ENCODE data around the gene CSNK1A1.
"Not testable (repeated sequence)": the region's sequence is repeated elsewhere in the genome, so short reads cannot be mapped to it uniquely, and the experiment has no call there.

The CSNK1A1 gene

DNA sequence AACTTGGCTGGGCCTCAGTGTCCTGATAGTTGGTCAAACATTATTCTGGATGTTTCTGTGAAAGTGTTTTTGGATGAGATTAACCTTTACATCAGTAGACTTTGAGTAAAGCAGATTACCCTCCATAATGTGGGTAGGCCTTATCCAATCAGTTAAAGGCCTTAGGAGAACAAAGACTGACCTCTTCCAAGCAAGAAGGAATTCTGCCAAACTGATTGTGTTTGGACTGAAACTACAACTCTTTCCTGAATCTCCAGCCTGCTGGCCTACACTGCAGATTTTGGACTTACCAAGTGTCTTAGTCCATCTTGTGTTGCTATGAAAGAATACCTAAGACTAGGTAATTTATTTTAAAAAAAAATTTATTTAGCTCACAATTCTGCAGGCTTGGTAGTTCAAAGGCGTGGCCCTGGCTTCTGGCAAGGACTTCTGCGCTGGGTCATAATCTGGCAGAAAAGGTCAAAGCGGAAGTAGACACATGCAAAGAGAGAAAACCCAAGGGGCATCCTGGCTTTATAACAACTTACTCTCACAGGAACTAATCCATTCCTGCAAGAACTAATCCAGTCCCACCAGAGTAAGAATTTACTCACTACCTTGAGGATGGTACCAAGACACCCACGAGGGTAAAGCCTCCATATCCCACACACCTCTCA lies 21.5 kb upstream of the CSNK1A1 start:
- DNase-seq (ENCODE audit: low read depth in 1 of 2, low spot score in 1 of 2): no peak

GRCh38 chr5:149572170-149572569 lies 20.9 kb upstream of the CSNK1A1 start:
- DNase-seq (ENCODE audit: low read depth in 1 of 2, low spot score in 1 of 2): no peak

GRCh38 chr5:149567226-149567625 lies 16.0 kb upstream of the CSNK1A1 start:
- DNase-seq (ENCODE audit: low read depth in 1 of 2, low spot score in 1 of 2): no peak

GRCh38 chr5:149564542-149565140 lies 13.4 kb upstream of the CSNK1A1 start:
- peak in 1 of 2 donors; percentile 41 for DNase-seq (ENCODE audit: low read depth in 1 of 2, low spot score in 1 of 2)

DNA sequence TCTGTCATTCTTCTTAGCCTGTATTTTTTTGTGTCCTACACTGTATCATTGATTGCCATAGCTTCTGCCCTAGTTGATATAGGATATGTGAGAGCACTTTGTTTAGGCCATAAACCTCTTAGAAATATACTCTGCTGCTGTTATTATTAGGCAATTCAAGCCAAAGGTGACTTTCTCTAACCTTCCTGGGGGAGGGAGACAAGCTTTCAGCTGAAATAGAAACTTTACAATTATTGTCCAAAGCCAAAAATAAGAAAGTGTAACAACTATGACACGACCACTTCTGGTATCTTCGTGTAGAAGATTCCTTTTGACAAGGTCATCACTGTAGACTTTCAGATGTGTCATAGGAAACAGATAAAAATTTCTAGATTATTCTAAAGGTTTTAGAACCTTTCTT lies 12.2 kb upstream of the CSNK1A1 start:
- DNase-seq (ENCODE audit: low read depth in 1 of 2, low spot score in 1 of 2): no peak

GRCh38 chr5:149561848-149562247 lies 10.6 kb upstream of the CSNK1A1 start:
- DNase-seq (ENCODE audit: low read depth in 1 of 2, low spot score in 1 of 2): peak in 1 of 2 donors; percentile 27

GRCh38 chr5:149559706-149560105 lies 8.5 kb upstream of the CSNK1A1 start:
- DNase-seq (ENCODE audit: low read depth in 1 of 2, low spot score in 1 of 2): no peak

DNA sequence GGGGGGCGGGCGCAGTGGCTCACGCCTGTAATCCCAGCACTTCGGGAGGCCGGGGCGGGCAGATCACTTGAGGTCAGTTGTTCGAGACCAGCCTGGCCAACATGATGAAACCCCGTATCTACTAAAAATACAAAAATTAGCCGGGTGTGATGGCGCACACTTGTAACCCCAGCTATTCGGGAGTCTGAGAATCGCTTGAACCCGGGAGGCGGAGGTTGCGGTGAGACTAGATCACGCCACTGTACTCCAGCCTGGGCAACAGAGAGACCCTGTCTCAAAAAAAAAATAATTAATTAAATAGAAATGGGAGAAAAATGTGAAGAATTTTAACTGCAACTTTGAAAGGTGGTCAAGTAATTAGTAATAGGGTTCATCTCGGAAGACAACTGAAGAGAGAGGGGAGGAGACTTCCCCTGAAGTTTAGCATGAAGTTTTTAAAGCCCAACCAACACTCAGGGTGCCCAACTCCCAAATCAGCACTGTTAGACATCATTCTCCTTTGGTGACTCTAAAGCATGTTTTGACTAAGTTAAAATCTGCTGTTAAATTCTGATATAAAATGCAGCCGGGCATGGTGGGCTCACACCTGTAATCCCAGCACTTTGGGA lies 1.4 kb upstream of the CSNK1A1 start:
- DNase-seq (ENCODE audit: low read depth in 1 of 2, low spot score in 1 of 2): no peak

DNA sequence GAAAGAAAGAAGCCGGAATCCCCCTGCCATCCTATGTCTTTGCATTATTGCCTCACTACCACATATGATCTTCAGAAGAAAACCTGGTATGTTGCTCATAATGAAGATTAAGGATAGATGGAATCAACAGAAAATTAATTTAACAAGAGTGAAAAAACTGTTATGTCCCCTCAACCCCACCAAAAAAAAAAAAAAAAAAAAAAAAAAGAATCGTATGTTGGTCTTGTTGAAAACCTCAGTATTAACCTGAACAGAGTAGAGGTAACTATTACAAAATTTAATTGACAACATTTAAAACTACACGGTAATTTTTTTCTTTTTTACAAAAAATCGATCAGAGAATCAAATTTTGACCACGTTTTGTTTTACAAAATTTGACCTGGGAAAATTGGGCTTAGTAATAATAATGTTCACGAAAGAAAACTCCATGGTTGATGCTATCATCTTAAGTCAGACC lies 827 bp upstream of the CSNK1A1 start:
- no peak for DNase-seq (ENCODE audit: low read depth in 1 of 2, low spot score in 1 of 2)

DNA sequence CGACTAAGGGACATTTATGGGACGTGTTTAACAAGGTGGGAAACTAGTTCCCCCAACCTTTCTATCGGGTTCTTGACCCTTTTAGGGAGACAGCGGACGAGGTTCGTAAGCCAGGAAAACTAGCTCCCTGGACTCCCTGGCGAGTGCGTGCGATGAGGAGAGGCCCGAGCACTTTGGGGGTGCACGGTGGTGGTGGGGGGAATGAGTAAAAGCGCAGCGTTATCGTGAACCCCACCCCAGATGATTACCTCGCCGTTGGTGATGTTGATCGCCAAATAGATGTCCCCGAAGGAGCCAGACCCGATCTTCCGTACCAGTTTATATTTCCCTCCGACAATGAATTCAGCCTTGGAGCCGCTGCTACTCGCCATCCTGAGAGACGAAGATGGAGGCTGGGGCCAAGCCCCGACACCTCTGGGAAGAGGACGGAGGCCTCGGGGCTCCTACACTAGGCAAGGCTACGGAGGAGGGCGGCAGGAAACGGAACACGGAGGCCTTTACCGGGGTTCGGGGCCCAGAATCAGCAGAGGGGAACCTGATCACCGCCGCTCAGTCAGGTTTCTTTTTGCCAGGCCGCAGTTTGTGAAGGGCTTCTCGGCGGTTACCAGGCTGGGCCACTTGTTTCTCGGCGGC lies 529 bp downstream of the CSNK1A1 start:
- DNase-seq (ENCODE audit: low read depth in 1 of 2, low spot score in 1 of 2): peak in 1 of 2 donors; percentile 11

GRCh38 chr5:149550268-149550583 lies 1.0 kb downstream of the CSNK1A1 start:
- DNase-seq (ENCODE audit: low read depth in 1 of 2, low spot score in 1 of 2): peak in 1 of 2 donors; percentile 14

DNA sequence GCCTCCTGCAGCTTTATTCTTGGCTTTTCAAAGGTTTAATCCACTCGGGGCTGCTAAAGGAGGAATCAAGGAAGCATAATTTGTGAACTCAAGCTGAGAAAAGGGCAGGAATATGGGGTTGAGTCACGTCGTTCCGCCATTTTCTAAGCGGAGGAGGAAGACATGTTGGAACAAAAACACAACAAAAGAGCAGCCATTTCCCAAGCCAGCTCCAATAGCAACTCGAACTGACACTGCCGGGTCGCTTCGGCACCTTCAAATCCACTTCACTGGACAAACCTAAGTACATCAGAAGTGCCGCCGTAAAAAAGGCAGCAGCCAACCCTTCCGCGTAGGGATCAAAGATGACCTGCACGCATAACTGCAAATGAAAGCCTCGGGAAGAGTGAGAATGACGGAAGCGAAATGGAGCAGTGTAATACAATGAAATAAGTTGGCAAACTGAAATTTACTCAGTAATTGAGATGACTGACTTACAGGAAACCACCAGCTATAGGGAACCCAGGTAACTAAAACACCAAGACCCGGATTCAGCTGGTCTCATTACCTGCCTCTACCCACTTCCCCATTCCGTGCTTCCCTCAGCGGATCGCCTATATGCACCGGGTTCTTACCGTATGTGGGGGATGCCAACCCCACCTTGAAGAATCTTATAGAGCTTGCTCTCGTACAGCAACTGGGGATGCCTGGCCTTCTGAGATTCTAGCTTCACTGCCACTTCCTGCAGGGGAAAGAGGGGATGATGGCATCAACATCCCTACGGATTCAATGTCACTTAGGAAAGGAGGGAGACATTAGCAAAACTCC lies 1.6 kb downstream of the CSNK1A1 start:
- peak in 1 of 2 donors; percentile 18 for DNase-seq (ENCODE audit: low read depth in 1 of 2, low spot score in 1 of 2)

- DNase-seq (ENCODE audit: low read depth in 1 of 2, low spot score in 1 of 2): no peak
Measured at GRCh38 chr5:149546974-149547373, 4.3 kb downstream of the CSNK1A1 start.

- DNase-seq (ENCODE audit: low read depth in 1 of 2, low spot score in 1 of 2): no peak
Measured at GRCh38 chr5:149545327-149545726, 5.9 kb downstream of the CSNK1A1 start.

- no peak for DNase-seq (ENCODE audit: low read depth in 1 of 2, low spot score in 1 of 2)
Measured at GRCh38 chr5:149544028-149544420, 7.2 kb downstream of the CSNK1A1 start.

- no peak for DNase-seq (ENCODE audit: low read depth in 1 of 2, low spot score in 1 of 2)
Measured at GRCh38 chr5:149543361-149544027, 7.7 kb downstream of the CSNK1A1 start.

DNA sequence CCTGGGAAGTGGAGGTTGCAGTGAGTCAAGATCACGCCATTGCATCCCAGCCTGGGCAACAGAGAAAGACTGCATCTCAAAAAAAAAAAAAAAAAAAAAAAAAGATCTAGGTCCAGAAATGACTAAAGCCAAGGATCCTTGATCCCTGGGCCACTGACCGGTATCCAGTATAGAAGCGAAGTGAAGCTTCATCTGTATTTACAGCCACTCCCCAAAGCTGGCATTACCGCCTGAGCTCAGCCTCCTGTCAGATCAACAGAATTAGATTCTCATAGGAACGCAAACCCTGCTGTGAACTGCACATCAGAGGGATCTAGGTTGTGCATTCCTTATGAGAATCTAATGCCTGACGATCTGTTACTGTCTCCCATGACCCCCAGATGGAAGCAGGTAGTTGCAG lies 9.3 kb downstream of the CSNK1A1 start:
- DNase-seq (ENCODE audit: low read depth in 1 of 2, low spot score in 1 of 2): no peak

DNA sequence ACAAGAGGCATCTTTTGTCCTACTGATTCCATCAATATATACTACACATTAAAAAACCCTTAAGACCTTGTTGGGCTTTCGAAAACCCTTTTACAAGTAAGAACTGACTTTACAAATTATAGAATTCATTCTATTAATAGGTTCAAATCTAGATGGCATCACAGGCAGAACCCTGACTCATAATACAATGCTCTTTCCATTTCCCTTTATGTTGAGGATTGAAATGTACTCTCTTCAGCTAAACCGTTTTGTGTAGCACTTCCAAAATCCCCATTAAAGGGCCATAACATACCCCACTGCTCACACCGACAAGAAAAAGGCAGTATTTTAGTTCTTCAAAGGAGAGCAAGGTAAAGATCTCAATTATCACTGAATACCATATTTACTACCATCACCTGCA lies 11.2 kb downstream of the CSNK1A1 start:
- no peak for DNase-seq (ENCODE audit: low read depth in 1 of 2, low spot score in 1 of 2)

- DNase-seq (ENCODE audit: low read depth in 1 of 2, low spot score in 1 of 2): no peak
Measured at GRCh38 chr5:149537374-149537975, 13.8 kb downstream of the CSNK1A1 start.

GRCh38 chr5:149535787-149536186 lies 15.5 kb downstream of the CSNK1A1 start:
- not testable (repeated sequence) for DNase-seq (ENCODE audit: low read depth in 1 of 2, low spot score in 1 of 2)

Data from activated CD4-positive, alpha-beta T cell treated with anti-CD3 and anti-CD28 coated beads, Interleukin-2, amount 50 U/mL, for 24 hours (primary cell).